ENCODE measurements around the gene PITPNC1.

DNA sequence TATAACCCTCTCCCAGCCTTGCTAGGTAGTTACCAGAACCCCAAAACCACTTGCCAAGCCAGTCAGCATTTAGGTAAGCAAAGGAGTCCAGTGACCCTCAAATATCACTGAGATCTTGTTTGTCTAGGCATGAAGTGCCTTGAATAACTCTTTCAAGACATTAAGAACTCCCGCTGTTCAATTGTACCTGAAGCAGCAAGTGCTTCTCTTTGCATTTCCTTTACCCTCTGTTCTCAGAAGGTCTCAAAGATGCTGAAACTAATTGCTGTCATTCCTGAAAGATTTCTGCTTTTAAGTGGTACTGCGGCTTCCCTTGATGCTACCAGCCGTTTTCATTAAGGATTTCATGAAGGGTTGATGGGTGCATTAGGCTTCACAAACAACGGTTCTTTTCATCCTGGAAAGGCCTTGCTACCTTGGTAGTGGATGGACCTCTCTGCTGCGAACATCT, 142.7 kb downstream of the PITPNC1 start:
- no peak for TF ChIP-seq POLR2A (IDR thresholded peaks at IDR 0.05)
- TF ChIP-seq, protein P1, sequence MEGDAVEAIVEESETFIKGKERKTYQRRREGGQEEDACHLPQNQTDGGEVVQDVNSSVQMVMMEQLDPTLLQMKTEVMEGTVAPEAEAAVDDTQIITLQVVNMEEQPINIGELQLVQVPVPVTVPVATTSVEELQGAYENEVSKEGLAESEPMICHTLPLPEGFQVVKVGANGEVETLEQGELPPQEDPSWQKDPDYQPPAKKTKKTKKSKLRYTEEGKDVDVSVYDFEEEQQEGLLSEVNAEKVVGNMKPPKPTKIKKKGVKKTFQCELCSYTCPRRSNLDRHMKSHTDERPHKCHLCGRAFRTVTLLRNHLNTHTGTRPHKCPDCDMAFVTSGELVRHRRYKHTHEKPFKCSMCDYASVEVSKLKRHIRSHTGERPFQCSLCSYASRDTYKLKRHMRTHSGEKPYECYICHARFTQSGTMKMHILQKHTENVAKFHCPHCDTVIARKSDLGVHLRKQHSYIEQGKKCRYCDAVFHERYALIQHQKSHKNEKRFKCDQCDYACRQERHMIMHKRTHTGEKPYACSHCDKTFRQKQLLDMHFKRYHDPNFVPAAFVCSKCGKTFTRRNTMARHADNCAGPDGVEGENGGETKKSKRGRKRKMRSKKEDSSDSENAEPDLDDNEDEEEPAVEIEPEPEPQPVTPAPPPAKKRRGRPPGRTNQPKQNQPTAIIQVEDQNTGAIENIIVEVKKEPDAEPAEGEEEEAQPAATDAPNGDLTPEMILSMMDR (IDR thresholded peaks at IDR 0.05): no peak

All from adrenal gland (tissue), 5 donors.